NCI-H1048 (cell line): Measurements from ENCODE around the gene MAK.
"Not testable (repeated sequence)": the region's sequence is repeated elsewhere in the genome, so short reads cannot be mapped to it uniquely, and the experiment has no call there.

Experiments
- DNase-seq: peaks from one replicate; lab custom pipeline; 2025; lab: John Stamatoyannopoulos, UW

MAK gene, protein sequence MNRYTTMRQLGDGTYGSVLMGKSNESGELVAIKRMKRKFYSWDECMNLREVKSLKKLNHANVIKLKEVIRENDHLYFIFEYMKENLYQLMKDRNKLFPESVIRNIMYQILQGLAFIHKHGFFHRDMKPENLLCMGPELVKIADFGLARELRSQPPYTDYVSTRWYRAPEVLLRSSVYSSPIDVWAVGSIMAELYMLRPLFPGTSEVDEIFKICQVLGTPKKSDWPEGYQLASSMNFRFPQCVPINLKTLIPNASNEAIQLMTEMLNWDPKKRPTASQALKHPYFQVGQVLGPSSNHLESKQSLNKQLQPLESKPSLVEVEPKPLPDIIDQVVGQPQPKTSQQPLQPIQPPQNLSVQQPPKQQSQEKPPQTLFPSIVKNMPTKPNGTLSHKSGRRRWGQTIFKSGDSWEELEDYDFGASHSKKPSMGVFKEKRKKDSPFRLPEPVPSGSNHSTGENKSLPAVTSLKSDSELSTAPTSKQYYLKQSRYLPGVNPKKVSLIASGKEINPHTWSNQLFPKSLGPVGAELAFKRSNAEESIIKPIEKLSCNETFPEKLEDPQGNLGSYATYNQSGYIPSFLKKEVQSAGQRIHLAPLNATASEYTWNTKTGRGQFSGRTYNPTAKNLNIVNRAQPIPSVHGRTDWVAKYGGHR

DNA sequence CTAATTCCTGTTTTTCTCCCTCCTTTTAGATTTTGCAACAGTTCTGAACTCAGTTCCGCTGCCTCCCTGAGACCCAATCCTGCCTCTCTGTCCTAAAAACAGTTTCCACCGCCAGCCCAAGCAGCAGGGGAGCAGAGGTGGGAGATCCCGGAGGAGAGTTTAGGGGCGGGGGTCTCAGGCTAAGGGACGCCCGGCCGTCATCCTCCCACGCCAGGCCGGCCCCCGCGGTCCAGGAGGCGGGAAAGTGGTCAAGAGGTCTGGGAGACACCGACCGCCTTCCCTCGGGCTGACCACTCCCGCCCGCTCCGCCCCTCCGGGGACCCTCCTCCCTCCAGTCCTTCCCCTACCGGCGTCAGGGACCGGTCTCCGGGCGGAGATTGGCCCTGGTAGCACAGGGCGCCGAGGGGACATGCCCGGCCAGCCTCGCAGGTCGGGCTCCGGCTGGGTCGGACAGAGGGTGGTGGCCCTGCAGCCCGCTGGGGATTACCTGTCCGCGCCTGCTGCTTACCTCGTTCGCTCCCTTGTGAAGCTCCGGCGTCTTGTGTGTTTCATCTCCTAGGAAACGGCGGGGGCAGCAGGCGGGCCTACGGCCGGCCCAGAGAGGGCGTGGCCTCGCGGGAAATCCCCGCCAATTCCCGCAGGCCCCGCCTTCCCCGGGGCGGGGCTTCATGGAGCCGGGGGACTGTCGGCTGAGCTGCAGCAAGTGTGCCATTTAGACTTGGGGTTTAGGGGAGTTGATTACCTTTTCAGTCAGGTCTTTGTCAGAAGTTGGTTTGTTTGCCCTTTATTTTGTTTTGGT, at the start of gene MAK:
TSS of gene MAK (minus strand) at position 545 of the 799 bp plus-strand sequence. CDS start 7,891 bp downstream, outside the sequence.
- DNase-seq = peak; percentile 79

DNA sequence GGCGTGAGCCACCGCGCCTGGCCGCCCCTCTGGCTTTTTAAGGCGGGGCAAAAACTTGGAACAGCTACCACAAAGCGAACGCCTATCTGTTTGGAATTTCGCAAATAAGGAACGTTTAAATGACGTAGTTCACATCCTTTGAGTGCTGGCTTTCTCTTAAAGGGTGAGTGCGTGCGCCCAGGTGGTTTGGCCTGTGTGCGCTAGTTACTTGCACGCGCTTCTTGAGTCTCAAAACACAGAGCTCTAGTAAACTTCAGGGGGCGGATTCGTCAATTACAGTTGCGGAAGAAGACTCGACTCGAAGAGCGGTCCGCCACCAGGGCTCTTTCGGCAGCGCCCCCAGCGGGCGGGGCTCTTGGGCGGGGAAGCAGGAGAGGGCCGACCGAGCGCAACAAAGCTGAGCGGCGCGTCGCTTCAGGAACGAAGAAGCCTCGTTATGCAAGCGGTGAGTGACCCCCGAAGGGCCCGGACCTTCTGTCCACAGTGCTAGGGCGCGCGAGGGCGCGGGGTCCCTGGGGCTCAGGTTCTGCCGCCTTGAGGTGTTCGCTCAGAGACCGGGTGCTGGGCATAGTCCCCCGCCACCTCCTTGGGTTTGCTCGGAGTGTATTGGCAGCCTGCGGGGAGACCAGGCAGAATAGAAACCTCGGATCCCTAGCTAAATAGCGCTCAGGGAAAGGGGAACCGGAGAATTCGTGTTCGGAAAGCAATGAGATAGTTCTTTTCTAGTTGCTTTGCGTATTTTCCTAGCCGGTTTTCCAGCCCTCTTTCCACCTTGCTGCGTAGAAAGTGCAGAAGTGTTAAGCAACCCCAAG, 48.6 kb upstream of the MAK start, which contains the start of gene SYCP2L:
TSS of gene SYCP2L (plus strand) at position 362 of the 812 bp plus-strand sequence. CDS start at position 437, 75 bp downstream.
- no peak for DNase-seq

DNA sequence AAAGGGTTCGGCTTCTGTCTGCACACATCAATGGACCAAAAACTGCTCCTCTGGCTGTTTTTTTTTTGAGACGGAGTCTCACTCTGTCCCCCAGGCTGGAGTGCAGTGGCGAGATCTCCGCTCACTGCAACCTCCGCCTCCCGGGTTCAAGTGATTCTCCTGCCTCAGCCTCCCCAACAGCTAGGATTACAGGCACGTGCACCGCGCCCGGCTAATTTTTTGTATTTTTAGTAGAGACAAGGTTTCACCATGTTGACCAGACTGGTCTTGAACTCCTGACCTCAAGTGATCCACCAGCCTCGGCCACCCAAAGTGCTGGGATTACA, 48.0 kb upstream of the MAK start:
- not testable (repeated sequence) for DNase-seq

DNA sequence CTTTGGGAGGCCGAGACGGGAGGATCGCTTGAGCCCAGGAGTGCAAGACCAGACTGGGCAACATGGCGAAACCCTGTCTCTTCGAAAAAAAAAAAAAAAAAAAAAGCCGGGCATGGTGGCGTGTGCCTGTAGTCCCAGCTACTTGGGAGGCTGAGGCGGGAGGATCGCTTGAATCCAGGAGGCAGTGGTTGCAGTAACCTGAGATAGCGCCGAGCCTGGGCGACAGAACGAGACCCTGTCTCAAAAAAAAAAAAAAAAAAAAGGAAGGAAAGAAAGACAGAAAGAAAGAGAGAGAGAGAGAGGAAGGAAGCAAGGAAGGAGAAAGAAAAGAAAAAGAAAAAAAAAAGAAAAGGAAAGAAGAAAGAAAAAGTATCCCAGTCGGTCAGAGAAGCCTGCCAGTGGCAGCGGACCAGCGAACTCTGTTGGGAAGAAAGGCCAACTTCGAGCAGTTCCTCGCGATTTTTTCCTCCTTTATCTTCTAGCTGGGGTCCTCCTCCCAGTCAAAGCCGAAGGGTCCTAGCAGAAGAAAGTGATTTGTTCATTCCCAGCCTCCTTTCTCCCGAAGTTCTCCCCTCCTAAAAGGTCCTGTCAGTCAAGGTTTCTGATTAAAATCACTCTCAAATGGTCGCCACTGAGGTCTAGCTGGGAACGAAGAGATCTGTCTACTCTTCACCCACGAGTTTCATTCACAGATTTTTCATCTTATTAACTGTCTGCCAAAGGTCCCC, 46.1 kb upstream of the MAK start:
- no peak for DNase-seq

DNA sequence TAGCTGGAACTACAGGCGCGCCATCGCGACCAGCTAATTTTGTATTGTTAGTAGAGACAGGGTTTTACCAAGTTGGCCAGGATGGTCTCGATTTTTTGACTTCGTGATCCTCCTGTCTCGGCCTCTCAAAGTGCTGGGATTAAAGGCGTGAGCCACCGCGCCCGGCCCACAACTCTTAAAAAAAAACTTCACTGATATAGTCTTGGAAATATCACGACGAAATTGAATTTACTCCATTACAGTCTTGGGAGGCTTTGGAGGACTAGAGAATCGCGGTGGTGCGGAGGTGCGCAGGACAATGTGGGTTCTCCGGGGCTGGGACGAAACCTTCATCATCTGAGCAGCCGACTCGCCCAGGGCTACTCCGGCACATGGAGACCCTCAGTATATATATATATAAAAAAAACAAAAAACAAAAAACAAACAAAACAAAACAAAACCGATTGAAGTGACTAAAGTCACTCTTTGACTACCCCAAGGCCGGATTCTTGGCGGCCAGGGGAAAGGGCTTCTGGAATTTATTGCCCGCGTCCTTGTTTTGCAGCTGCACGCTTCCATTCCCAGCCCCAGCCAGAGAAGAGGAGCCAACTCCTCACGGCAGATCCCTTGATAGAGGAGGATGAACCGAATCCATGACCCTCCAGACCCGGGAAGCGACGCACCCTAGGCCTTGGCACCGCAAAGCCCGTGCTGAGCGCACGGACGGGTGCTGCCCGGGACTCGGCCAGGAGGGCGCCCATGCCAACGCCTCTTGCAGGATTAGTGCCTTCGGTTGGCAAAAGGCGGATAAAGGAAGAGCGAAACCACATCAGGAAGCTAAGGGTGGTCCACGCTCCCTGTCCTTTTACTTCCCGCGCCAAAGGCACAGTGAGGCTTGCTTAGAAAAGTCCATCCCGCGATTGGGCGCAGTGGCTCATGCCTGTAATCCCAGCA, 45.2 kb upstream of the MAK start:
- no peak for DNase-seq

DNA sequence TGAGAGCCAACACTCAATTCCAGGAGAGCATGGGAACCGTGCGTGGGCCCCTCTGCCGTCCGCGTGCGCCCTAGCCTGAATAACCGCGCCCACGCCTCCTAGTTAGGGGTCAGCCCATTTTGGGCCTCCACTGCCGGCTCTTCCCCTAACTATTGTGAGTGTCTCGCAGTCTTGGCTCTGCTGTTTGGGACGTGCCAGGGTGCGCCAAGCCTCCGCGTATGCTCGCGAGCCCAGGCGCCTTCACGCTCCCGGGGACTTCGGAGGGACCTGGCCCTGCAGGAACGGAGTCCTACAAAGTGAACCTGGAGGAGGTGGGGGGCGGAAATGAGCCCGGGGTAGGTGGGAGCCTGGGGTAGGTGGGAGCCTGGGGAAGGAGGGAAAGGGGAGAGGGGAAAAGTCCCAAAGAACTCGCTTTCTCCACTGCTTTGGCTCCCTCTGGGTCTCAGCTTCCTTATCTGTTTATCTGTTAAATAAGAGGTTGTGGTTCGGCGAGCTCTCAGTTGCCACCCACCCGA, 44.4 kb upstream of the MAK start:
- no peak for DNase-seq

DNA sequence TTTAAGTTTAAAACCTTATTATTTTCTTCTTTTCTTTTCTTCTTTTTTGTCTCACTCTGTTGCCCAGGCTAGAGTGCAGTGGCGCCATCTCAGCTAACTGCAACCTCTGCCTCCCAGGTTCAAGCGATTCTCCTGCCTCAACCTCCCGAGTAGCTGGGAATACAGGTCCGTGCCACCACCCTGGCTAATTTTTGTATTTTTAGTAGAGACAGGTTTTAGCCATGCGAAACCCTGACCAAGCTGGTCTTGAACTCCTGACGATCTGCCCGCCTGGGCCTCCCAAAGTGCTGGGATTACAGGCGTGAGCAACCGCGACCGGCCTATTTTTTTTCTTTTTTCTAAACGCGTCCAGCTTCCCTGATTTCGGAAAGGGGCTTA, 43.9 kb upstream of the MAK start:
- DNase-seq = not testable (repeated sequence)

DNA sequence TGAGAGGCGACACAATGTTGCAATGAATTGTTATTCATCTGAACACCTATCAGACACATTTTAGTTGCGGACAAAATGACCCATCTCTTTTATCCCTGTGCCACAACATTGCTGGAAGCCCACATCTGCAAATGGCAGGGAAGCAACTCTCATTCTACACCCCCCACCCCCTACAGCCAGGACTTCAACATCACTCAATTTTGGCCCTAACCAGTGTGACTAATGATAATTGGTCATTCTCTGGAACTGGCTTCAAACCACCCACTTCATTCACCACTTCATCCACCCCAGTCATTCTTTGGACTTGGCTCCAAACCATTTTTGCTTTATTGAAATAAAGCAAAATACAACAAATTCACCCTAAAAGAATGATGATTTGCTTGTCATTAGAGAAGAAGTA, 42.0 kb upstream of the MAK start:
- no peak for DNase-seq

DNA sequence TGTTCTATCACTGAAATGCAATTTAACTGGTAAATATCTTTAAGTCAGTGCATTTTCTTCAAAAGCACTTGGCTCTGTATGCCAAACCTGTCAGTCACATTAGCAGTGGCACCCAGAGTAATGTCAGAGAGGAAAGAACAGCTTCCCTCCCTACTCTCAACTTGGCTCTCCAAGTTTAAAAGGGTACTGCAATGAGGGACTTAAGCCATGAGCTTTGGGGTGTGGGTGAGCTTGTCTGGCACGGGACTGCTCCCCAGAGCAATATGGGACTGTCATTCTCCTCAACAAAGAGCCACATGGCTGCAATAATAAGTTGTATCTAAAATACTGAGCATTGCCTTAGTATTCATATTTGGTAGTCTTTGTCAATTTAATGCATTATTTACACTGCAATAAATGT, 39.5 kb upstream of the MAK start:
- DNase-seq = no peak

DNA sequence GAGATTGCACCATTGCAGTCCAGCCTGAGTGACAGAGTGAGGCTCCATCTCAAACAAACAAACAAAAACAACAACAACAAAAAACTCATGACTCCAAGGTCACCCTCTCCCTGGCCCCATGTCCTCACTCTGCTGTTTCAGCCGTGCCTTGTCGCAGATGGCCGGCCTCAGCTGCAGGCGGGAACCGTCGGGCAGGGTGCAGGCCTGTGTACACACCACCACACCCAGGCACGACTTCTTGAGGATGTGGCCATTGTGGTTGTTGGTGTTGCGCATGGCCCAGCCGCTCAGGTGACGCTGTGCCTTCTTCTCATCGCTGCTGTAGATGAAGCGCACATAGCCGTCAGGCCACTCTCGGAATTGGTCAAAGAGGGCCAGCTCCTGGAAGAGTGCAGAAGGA, 38.7 kb upstream of the MAK start:
- DNase-seq = no peak

DNA sequence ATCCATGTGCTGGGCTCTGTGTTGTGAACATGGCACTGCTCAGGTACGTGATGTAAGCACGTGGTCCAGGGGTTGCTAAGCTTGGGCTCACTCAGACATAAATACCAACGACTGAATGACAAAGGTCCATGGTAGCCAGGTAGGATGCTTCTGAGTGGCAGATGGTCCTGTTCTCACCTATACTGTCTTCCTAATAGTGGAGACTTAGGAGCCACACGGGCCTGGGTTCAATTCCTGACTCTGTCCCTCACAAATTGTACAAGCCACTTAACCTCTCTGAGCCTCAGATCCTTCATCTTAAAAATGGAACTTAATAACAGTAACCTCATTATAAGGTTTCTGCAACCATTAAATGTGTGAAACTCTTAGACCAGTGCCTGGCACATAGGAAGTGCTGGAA, 36.7 kb upstream of the MAK start:
- DNase-seq = no peak

DNA sequence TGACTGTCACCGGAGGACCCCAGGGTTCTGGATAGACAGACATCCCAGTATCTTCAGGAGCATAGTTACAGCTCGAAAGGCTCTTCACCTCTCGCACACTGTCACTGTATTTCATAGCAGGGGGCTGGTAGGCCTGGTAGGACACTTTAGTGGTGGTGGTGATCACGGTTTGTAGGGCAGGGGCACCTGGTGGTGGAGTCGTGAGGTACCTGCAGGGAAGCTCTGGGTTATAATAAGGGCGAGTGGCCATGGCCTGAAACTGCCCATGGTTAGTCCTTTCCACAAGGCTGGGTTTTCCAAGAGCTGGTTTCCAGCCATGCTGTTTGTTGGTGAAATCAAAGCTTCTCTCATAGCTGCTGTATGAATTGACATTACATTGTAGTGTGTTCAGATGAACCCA, 35.9 kb upstream of the MAK start:
- DNase-seq = no peak

DNA sequence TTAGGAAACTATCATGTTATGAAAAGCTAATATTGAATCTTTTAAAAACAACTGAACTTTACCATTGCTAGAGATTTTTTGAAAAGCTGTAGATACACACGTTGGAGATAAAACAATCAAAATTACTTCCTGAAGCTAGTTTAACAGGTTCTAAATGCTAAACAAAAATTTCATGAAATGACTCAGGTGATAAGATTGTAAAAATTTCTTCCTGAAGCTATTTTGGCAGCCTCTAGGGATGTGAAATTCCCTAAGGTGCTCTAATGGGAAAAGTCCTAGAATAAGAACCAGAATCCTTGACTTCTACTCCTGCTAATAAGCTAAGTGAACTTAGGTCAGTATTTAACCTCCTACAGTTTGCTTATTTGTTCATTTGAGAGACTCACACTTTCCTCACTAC, 35.0 kb upstream of the MAK start:
- no peak for DNase-seq

DNA sequence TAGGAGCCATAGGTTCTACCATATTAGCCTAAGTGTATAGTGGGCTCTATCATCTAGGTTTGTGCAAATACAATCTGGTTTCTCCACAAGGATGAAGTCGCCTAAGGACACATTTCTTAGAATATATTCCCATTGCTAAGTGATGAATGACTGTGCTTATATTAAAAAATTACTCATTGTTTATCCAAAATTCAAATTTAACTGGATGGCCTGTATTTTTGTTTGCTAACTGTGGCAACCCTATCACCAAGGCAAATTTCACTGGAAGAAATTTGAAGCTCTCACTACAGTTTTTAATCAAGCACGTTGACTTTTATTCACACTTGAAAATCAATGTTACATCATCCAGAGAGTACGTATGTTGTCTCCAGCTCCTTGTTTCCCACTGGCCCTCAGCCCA, 29.6 kb upstream of the MAK start:
- no peak for DNase-seq

DNA sequence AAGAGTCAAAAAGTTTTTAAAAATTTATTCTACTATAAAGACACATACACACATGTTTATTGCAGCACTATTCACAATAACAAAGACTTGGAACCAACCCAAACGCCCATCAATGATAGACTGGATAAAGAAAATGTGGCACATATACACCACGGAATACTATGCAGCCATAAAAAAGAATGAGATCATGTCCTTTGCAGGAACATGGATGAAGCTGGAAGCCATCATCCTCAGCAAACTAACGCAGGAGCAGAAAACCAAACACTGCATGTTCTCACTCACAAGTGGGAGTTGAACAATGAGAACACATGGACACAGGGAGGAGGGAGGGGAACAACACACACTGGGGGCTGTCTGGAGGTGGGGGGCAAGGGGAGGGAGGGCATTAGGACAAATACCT, 28.4 kb upstream of the MAK start:
- not testable (repeated sequence) for DNase-seq

DNA sequence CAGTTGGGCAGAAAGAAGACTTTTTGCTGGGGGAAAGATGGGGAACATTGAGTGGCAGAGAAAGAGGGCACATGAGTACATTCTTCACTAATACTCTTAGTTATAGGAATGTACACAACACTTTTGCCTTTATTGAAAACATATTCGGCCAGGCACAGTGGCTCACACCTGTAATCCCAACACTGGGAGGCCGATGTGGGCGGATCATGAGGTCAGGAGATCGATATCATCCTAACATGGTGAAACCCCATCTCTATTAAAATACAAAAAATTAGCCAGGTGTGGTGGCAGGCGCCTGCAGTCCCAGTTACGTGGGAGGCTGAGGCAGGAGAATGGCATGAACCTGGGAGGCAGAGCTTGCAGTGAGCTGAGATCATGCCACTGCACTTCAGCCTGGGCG, 24.7 kb upstream of the MAK start:
- DNase-seq = not testable (repeated sequence)

DNA sequence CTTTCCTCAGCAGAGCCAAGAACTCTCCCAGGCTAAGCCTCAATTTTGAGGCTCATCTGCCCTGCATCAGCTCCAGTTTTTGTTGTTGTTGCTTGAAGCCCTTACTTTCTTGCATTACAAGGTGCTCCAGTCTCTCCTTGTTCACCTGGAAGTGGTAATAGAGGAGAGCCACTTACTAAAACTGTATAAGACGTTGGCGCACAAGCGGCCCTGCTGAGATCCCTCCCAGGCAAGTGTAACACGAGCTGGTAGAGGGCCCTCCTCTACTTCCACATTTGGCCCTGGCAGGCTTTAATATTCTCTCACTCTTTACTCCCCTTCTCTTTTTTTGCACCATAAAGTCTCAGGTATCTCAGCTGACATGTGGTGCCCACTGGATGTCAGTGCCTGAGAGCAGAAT, 24.0 kb upstream of the MAK start:
- DNase-seq = no peak

DNA sequence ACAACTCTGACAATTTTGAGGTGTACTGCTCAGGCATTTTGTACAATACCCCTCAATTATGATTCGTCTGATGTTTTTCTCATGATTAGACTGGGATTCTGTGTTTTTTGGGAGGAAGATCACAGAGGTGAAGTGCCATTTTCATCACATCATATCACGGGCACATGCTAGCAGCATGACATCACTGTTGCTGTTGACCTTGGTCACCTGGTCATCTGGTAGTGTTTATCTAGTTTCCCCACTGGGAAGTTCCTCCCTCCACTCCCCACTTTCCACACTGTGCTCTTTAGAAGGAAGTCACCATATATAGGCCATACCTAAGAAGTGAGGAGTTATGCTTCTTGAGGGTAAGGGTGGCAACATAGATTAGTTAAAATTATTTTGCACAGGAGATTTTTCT, 22.7 kb upstream of the MAK start:
- DNase-seq = no peak

DNA sequence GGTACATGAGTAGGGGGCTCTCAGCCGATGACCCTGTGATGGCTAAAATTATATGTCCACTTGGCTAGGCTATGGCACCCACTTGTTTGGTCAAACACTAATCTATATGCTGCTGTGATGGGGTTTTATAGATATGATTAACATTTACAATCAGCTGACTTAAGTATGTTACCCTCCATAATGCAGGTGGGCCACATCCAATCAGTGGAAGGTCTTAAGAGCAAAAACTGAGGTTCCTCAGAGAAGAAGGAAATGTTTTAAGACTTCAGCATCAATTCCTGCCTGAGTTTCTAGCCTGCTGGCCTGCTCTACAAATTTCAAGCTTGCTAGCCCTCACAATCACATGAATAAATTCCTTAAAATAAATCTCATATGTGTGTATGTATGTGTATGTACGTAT, 18.9 kb upstream of the MAK start:
- DNase-seq = no peak
